GM12878 (cell line): ENCODE data around the gene RNF126. TPM values are rescaled to one million over a fixed set of nuclear protein-coding genes. Genes with fewer than 3 reads are reported as not detected.

ENCODE experiments used
- ATAC-seq: fragments of 200-7000 bp; cut with Tn5 transposase; 3 replicates; pipeline ENCODE4 v1.9.1; 2020; ENCODE audit warnings: mild to moderate bottlenecking, moderate library complexity
- BruUV-seq: library from RNA; stranded (reverse); fragments of 400-500 nt; replicated peaks from 2 replicates; lab custom pipeline; 2021; lab: Mats Ljungman, UMichigan
- CTCF ChIA-PET: fragments of 300-600 bp; sonication (Branson Sonifier 250); formaldehyde crosslinking; extraction: SDS; loops from one replicate; lab custom pipeline; 2021; ENCODE audit warnings: inconsistent platforms; lab: Yijun Ruan, JAX
- POLR2A ChIA-PET: fragments of 350-600 bp; formaldehyde crosslinking; extraction: SDS; loops from one replicate; lab custom pipeline; 2021; ENCODE audit warnings: inconsistent platforms; lab: Charles Lee
- RAD21 ChIA-PET: fragments of 300-600 bp; sonication (Branson Sonifier 250); formaldehyde crosslinking; loops from one replicate; lab custom pipeline; 2023; ENCODE audit warnings: antibody characterized with exemption; ENCODE audit not compliant: unreplicated experiment; lab: Charles Lee
- SMC1A ChIA-PET: fragments of 300-600 bp; sonication (Branson Sonifier 250); formaldehyde crosslinking; loops from one replicate; lab custom pipeline; 2023; ENCODE audit not compliant: unreplicated experiment, uncharacterized antibody; lab: Charles Lee
- DNase-seq: peaks from one replicate; pipeline ENCODE4 v3.0.0-alpha.2; 2011; ENCODE audit warnings: low read depth, low spot score
- FAIRE-seq: peaks from 3 replicates; lab custom pipeline; 2011; peaks lifted over from hg19 to GRCh38; lab: Jason Lieb, UNC
- H2AFZ ChIP-seq: 2 replicates; pipeline ENCODE4 v1.6.0; 2011; ENCODE audit warnings: low read depth, low read length, control low read depth; ENCODE audit not compliant: control insufficient read depth
- H3K27ac ChIP-seq: 2 replicates; pipeline ENCODE4 v1.5.1; 2011; ENCODE audit warnings: control low read depth; ENCODE audit not compliant: control insufficient read depth, insufficient read depth
- H3K27me3 ChIP-seq, 2 experiments: replicated peaks in 1 of 2; 2 replicates each; pipeline versions ENCODE4 v1.6.0 to v1.6.1; 2011; ENCODE audit warnings: low read length in 1 of 2; ENCODE audit not compliant: control insufficient read depth in 2 of 2, insufficient read depth in 2 of 2
- H3K36me3 ChIP-seq, 2 experiments: 2 replicates each; pipeline ENCODE4 v1.5.1; 2011; ENCODE audit warnings: low read length in 1 of 2; ENCODE audit not compliant: control insufficient read depth in 2 of 2, insufficient read depth in 2 of 2
- H3K4me1 ChIP-seq: 2 replicates; pipeline ENCODE4 v1.6.1; 2011; ENCODE audit warnings: mild to moderate bottlenecking, low read length, moderate library complexity, mixed read lengths; ENCODE audit not compliant: control insufficient read depth, insufficient read depth
- H3K4me2 ChIP-seq: 2 replicates; pipeline ENCODE4 v1.6.0; 2011; ENCODE audit warnings: control low read depth; ENCODE audit not compliant: control insufficient read depth, insufficient read depth
- H3K4me3 ChIP-seq: fragments of 200-600 bp; sonication (generic); 2 replicates; pipeline ENCODE4 v1.5.1; 2016
- H3K79me2 ChIP-seq: 2 replicates; pipeline ENCODE4 v1.6.0; 2011; ENCODE audit warnings: low read length; ENCODE audit not compliant: control insufficient read depth, insufficient read depth
- H3K9ac ChIP-seq: 2 replicates; pipeline ENCODE4 v1.8.0; 2011; ENCODE audit warnings: low read length, control low read depth, mixed read lengths; ENCODE audit not compliant: control insufficient read depth, insufficient read depth
- H3K9me3 ChIP-seq: replicated peaks from 3 replicates; pipeline ENCODE4 v1.5.1; 2011; ENCODE audit warnings: mild to moderate bottlenecking, low read length; ENCODE audit not compliant: control insufficient read depth, insufficient read depth
- H4K20me1 ChIP-seq: 2 replicates; pipeline ENCODE4 v1.6.0; 2011; ENCODE audit not compliant: control insufficient read depth, insufficient read depth
- BACH1 ChIP-seq: fragments of 450-650 bp; IDR thresholded peaks from 2 replicates; pipeline ENCODE4 v1.6.1; 2017; ENCODE audit warnings: mild to moderate bottlenecking, borderline replicate concordance
- BCL11A ChIP-seq: IDR thresholded peaks from 2 replicates; pipeline ENCODE4 v1.6.1; 2011; ENCODE audit warnings: low read depth, low read length
- BRCA1 ChIP-seq: IDR thresholded peaks from 2 replicates; pipeline ENCODE4 v1.6.1; 2011; ENCODE audit warnings: low read depth, low read length, improper control_type of control experiment
- GABPA ChIP-seq: IDR thresholded peaks from 2 replicates; pipeline ENCODE4 v1.6.1; 2014; ENCODE audit warnings: antibody characterized with exemption, low read depth, mild to moderate bottlenecking, inconsistent platforms
- GATAD2B ChIP-seq: fragments of 450-650 bp; conservative IDR thresholded peaks from 2 replicates; pipeline ENCODE4 v1.6.1; 2017; ENCODE audit warnings: low read depth, mild to moderate bottlenecking, moderate library complexity
- RCOR1 ChIP-seq: conservative IDR thresholded peaks from 2 replicates; pipeline ENCODE4 v1.6.1; 2012; ENCODE audit warnings: low read depth, low read length, improper control_type of control experiment
- ZNF274 ChIP-seq: IDR thresholded peaks from one replicate; pipeline ENCODE4 v1.8.0; 2011; ENCODE audit not compliant: insufficient read length, insufficient read depth
- ZNF384 ChIP-seq: IDR thresholded peaks from 2 replicates; pipeline ENCODE4 v1.6.1; 2012; ENCODE audit warnings: low read depth, mild to moderate bottlenecking, low read length, improper control_type of control experiment, borderline replicate concordance
- WGBS: methylation state at CpG from one replicate; pipeline ENCODE4 v1.1.6; 2016; ENCODE audit warnings: low lambda C conversion rate; ENCODE audit not compliant: insufficient replicate concordance, insufficient coverage; ENCODE audit errors: missing lambda C conversion rate; 5-methylcytosine and 5-hydroxymethylcytosine counted together
- in situ Hi-C: fragments of 300-500 bp; cut with MboI; formaldehyde crosslinking; loops from 9 replicates; pipeline ENCODE4 v1.14.3; 2018; ENCODE audit warnings: mixed read lengths
- intact Hi-C: fragments of 100-400 bp; cut with micrococcal nuclease; formaldehyde crosslinking; loops from one replicate; pipeline ENCODE4 v1.14.2; 2022; ENCODE audit not compliant: unreplicated experiment
- polyA plus RNA-seq, 11 experiments: library from polyadenylated mRNA; depleted of rRNA in 4 of 11; unstranded in 6 of 11; stranded (reverse) in 5 of 11; fragments of >200 nt; fragmentation: Nextera tagmentation in 4 of 11; fragmentation: Illumina TruSeq in 1 of 11; extraction: Ambion mirVana in 4 of 11; extraction: Trizol in 1 of 11; gene quantifications; 1 replicate in 1 of 11; 2 replicates in 10 of 11; pipeline versions ENCODE4 v1.2.1 to v1.2.3, GENCODE V29; 2011 to 2016; ENCODE audit warnings: inconsistent platforms in 2 of 11, missing spikeins in 2 of 11, low read depth in 1 of 11
- total RNA-seq, 4 experiments: library from RNA; depleted of rRNA in 3 of 4; stranded (reverse); fragments of >200 nt in 3 of 4; fragmentation: Illumina TruSeq in 1 of 4; extraction: Trizol in 1 of 4; gene quantifications; 2 replicates each; pipeline versions ENCODE4 v1.2.1 to v1.2.3, GENCODE V29; 2013 to 2021
- TF ChIP-seq, protein P1 (sequence below): IDR thresholded peaks from 2 replicates; pipeline ENCODE4 v1.6.1; 2011; ENCODE audit warnings: low read depth, low read length, improper control_type of control experiment, borderline replicate concordance
- TF ChIP-seq, protein P2 (sequence below): IDR thresholded peaks from 2 replicates; pipeline ENCODE4 v1.6.1; 2012; ENCODE audit warnings: mild to moderate bottlenecking, low read depth, low read length

Gene RNF126
- total and polyA plus RNA-seq, 10 of the 15 experiments (the other 5 are each of a cell fraction or from before 2014, with no cell fraction given), result 0.45 to 100 (median 50.6) TPM

DNA sequence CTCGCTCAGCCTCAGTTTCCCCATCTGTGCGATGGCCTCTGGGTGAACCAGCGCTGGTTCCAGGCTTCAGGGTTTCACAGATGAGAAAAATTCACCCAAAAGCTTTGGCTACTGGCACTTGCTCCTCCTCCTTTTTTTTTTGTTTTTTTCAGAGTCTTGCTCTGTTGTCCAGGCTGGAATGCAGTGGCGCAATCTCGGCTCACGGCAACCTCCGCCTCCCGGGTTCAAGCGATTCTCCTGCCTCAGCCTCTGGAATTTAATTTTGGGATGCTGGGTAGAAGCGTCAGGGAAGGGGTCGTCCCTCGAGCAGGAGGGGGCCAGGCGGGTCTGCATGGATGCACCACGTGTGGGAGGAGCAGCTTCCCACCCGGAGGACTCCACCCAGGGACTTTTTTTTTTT, 25.2 kb upstream of the RNF126 start:
- H3K79me2 ChIP-seq, result no peaks in the 10 kb centered on the region
- BruUV-seq, result no TSS peak
- FAIRE-seq (no peak), DNase-seq (no peak), ATAC-seq (no peak)
- H3K27me3 ChIP-seq, result no peaks in the 10 kb centered on the region
- no peak overlapping the region for H3K27ac ChIP-seq
- H3K9me3 ChIP-seq, result no peaks in the 10 kb centered on the region
- TF ChIP-seq ZNF384 (no peak), RCOR1 (no peak), ZNF274 (no peak), GATAD2B (no peak), BCL11A (no peak), BRCA1 (no peak), GABPA (no peak), BACH1 (no peak)
- TF ChIP-seq, protein P1, sequence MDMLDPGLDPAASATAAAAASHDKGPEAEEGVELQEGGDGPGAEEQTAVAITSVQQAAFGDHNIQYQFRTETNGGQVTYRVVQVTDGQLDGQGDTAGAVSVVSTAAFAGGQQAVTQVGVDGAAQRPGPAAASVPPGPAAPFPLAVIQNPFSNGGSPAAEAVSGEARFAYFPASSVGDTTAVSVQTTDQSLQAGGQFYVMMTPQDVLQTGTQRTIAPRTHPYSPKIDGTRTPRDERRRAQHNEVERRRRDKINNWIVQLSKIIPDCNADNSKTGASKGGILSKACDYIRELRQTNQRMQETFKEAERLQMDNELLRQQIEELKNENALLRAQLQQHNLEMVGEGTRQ, result no peak
- TF ChIP-seq, protein P2, sequence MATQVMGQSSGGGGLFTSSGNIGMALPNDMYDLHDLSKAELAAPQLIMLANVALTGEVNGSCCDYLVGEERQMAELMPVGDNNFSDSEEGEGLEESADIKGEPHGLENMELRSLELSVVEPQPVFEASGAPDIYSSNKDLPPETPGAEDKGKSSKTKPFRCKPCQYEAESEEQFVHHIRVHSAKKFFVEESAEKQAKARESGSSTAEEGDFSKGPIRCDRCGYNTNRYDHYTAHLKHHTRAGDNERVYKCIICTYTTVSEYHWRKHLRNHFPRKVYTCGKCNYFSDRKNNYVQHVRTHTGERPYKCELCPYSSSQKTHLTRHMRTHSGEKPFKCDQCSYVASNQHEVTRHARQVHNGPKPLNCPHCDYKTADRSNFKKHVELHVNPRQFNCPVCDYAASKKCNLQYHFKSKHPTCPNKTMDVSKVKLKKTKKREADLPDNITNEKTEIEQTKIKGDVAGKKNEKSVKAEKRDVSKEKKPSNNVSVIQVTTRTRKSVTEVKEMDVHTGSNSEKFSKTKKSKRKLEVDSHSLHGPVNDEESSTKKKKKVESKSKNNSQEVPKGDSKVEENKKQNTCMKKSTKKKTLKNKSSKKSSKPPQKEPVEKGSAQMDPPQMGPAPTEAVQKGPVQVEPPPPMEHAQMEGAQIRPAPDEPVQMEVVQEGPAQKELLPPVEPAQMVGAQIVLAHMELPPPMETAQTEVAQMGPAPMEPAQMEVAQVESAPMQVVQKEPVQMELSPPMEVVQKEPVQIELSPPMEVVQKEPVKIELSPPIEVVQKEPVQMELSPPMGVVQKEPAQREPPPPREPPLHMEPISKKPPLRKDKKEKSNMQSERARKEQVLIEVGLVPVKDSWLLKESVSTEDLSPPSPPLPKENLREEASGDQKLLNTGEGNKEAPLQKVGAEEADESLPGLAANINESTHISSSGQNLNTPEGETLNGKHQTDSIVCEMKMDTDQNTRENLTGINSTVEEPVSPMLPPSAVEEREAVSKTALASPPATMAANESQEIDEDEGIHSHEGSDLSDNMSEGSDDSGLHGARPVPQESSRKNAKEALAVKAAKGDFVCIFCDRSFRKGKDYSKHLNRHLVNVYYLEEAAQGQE, result no peak
- SMC1A ChIA-PET, result no interaction called here
- no peaks in the 10 kb centered on the region for H3K4me1 ChIP-seq
- H3K4me2 ChIP-seq, result no peak overlapping the region
- intact Hi-C loops, result no loop called here
- H2AFZ ChIP-seq, result no peak overlapping the region
- no peak overlapping the region for H3K9ac ChIP-seq
- CTCF ChIA-PET, result no interaction called here
- H3K4me3 ChIP-seq, result no peak overlapping the region
- H3K36me3 ChIP-seq, result no peaks in the 10 kb centered on the region
- POLR2A ChIA-PET, result no interaction called here
- in situ Hi-C loops, result no loop called here
- WGBS, result 52% methylated on average over 11 of the region's 15 CpGs
- RAD21 ChIA-PET, result no interaction called here
- no peaks in the 10 kb centered on the region for H4K20me1 ChIP-seq
